ENCODE results near the gene PLGLB1. TPM values are rescaled to one million over a fixed set of nuclear protein-coding genes. Genes with fewer than 3 reads are reported as not detected.

PLGLB1 gene
- total RNA-seq, 1 experiment from 2014 or later, result not detected

Other genes starting within 250 kb of the PLGLB1 start
- 0.20 and 0.31 TPM in 2 replicates for gene CD8A, start 230.9 kb downstream of the PLGLB1 start, total RNA-seq (2022)
- not detected in 2 replicates for gene CD8B, start 160.0 kb downstream of the PLGLB1 start, total RNA-seq (2022)
- not detected in 2 replicates for gene RGPD1, start 79.7 kb downstream of the PLGLB1 start, total RNA-seq (2022)

All from Calu3 (cell line).